Liver (tissue), 9 donors: ENCODE results near the gene CD180. TPM values are rescaled to one million over a fixed set of nuclear protein-coding genes. Genes with fewer than 3 reads are reported as not detected.

Experiments
- DNase-seq: peaks from one replicate; pipeline ENCODE4 v3.0.0-alpha.2; 2017; ENCODE audit warnings: low spot score
- H3K27ac ChIP-seq, 2 donors: one replicate each; pipeline ENCODE4 v1.7.0; 2013; ENCODE audit warnings: inconsistent platforms in 2 of 2, low read length in 2 of 2, control low read depth in 1 of 2, low read depth in 1 of 2, mild to moderate bottlenecking in 1 of 2
- H3K27me3 ChIP-seq, 4 donors: one replicate each; pipeline versions ENCODE4 v1.6.1 to v1.7.0; 2013; ENCODE audit warnings: low read length in 3 of 4, inconsistent platforms in 1 of 4, mild to moderate bottlenecking in 1 of 4, moderate library complexity in 1 of 4; ENCODE audit not compliant: control insufficient read depth in 4 of 4, insufficient read depth in 4 of 4
- H3K36me3 ChIP-seq, 4 donors: one replicate each; pipeline versions ENCODE4 v1.6.1 to v1.7.0; 2013; ENCODE audit warnings: low read length in 3 of 4, mild to moderate bottlenecking in 3 of 4, low read depth in 1 of 4, moderate library complexity in 1 of 4; ENCODE audit not compliant: control insufficient read depth in 4 of 4, insufficient read depth in 3 of 4
- H3K4me1 ChIP-seq, 4 donors: one replicate each; pipeline versions ENCODE4 v1.6.1 to v1.7.0; 2013; ENCODE audit warnings: low read length in 3 of 4, mild to moderate bottlenecking in 3 of 4, moderate library complexity in 1 of 4; ENCODE audit not compliant: control insufficient read depth in 4 of 4, insufficient read depth in 4 of 4
- H3K4me3 ChIP-seq, 3 donors: one replicate each; pipeline versions ENCODE4 v1.6.1 to v1.7.0; 2013; ENCODE audit warnings: low read length in 3 of 3, control low read depth in 1 of 3, low read depth in 1 of 3, mild to moderate bottlenecking in 1 of 3
- H3K9ac ChIP-seq, 2 donors: one replicate each; pipeline ENCODE4 v1.7.0; 2013; ENCODE audit warnings: low read length in 2 of 2, mild to moderate bottlenecking in 2 of 2, moderate library complexity in 2 of 2, control low read depth in 1 of 2, low read depth in 1 of 2
- H3K9me3 ChIP-seq, 4 donors: one replicate each; pipeline versions ENCODE4 v1.6.1 to v1.7.0; 2013; ENCODE audit warnings: low read length in 3 of 4; ENCODE audit not compliant: control insufficient read depth in 4 of 4
- EGR1 ChIP-seq, 2 donors: IDR thresholded peaks; 2 replicates each; pipeline ENCODE4 v1.6.1; 2016 to 2018; ENCODE audit warnings: antibody characterized with exemption in 2 of 2, low read depth in 2 of 2
- FOXA2 ChIP-seq: IDR thresholded peaks from 2 replicates; pipeline ENCODE4 v1.6.1; 2016; ENCODE audit warnings: antibody characterized with exemption
- GABPA ChIP-seq, 2 donors: IDR thresholded peaks in 1 of 2; conservative IDR thresholded peaks in 1 of 2; 2 replicates each; pipeline ENCODE4 v1.6.1; 2016; ENCODE audit warnings: antibody characterized with exemption in 2 of 2, mild to moderate bottlenecking in 1 of 2, moderate library complexity in 1 of 2
- HNF4A ChIP-seq, 2 donors: conservative IDR thresholded peaks; 2 replicates each; pipeline ENCODE4 v1.6.1; 2016; ENCODE audit warnings: antibody characterized with exemption in 2 of 2, mild to moderate bottlenecking in 2 of 2
- JUND ChIP-seq, 2 donors: IDR thresholded peaks; 2 replicates each; pipeline ENCODE4 v1.6.1; 2016; ENCODE audit warnings: antibody characterized with exemption in 2 of 2
- NR2F2 ChIP-seq: IDR thresholded peaks from 2 replicates; pipeline ENCODE4 v1.6.1; 2016; ENCODE audit warnings: antibody characterized with exemption
- RXRA ChIP-seq, 2 donors: IDR thresholded peaks; 2 replicates each; pipeline ENCODE4 v1.6.1; 2017 to 2018; ENCODE audit warnings: antibody characterized with exemption in 2 of 2, mild to moderate bottlenecking in 1 of 2
- TAF1 ChIP-seq: conservative IDR thresholded peaks from 2 replicates; pipeline ENCODE4 v1.6.1; 2016; ENCODE audit warnings: antibody characterized with exemption, mild to moderate bottlenecking
- polyA plus RNA-seq, 2 donors: library from polyadenylated mRNA; stranded (reverse) in 1 of 2; unstranded in 1 of 2; fragments of 200-250 nt in 1 of 2; fragments of >200 nt in 1 of 2; fragmentation: Nextera tagmentation in 1 of 2; extraction: Ambion mirVana in 1 of 2; gene quantifications; one replicate each; pipeline versions ENCODE4 v1.2.1 to v1.2.3, GENCODE V29; 2013 to 2015
- total RNA-seq, 2 donors: library from RNA; depleted of rRNA; stranded (reverse); fragments of >200 nt; gene quantifications; one replicate each; pipeline ENCODE4 v1.2.3, GENCODE V29; 2014
- TF ChIP-seq, protein P1 (sequence below): IDR thresholded peaks from 2 replicates; pipeline ENCODE4 v1.6.1; 2016; ENCODE audit warnings: antibody characterized with exemption, mild to moderate bottlenecking
- TF ChIP-seq, protein P2 (sequence below): IDR thresholded peaks from 2 replicates; pipeline ENCODE4 v1.6.1; 2016; ENCODE audit warnings: antibody characterized with exemption
- TF ChIP-seq, protein P3 (sequence below): IDR thresholded peaks from 2 replicates; pipeline ENCODE4 v1.6.1; 2016; ENCODE audit warnings: antibody characterized with exemption
- TF ChIP-seq, protein P4 (sequence below): fragments of 150-350 bp; IDR thresholded peaks from 2 replicates; pipeline ENCODE4 v1.5.1; 2017; ENCODE audit warnings: improper control_type of control experiment, low read depth, low read length; ENCODE audit not compliant: missing input control
- donor health status: healthy.
- donor health status: healthy.
- donor health status: healthy.
- donor health status: healthy.
- donor health status: healthy.

CD180 gene
- total and polyA plus RNA-seq, 4 donors: 0.33 to 3.7 (median 0.78) TPM

DNA sequence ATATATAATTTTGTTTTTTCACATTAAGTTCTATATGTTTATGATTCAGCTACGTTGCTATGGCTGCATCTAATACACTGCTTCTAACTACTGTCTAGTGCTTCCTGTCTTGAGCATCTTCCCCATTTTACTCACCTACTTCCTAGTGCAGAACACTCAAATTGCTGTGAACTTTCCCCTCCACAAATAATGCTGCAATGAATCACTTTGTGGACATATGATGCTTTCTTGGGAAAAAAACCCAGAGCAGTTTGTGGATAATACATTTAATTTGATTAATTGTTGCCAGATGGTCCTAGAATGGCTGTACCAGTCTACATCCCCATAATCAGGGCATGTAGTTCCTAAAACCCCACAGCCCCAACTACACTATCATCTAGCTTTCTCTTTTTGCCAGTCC is 18.5 kb downstream of the CD180 start (continued):
- TF ChIP-seq, protein P1, sequence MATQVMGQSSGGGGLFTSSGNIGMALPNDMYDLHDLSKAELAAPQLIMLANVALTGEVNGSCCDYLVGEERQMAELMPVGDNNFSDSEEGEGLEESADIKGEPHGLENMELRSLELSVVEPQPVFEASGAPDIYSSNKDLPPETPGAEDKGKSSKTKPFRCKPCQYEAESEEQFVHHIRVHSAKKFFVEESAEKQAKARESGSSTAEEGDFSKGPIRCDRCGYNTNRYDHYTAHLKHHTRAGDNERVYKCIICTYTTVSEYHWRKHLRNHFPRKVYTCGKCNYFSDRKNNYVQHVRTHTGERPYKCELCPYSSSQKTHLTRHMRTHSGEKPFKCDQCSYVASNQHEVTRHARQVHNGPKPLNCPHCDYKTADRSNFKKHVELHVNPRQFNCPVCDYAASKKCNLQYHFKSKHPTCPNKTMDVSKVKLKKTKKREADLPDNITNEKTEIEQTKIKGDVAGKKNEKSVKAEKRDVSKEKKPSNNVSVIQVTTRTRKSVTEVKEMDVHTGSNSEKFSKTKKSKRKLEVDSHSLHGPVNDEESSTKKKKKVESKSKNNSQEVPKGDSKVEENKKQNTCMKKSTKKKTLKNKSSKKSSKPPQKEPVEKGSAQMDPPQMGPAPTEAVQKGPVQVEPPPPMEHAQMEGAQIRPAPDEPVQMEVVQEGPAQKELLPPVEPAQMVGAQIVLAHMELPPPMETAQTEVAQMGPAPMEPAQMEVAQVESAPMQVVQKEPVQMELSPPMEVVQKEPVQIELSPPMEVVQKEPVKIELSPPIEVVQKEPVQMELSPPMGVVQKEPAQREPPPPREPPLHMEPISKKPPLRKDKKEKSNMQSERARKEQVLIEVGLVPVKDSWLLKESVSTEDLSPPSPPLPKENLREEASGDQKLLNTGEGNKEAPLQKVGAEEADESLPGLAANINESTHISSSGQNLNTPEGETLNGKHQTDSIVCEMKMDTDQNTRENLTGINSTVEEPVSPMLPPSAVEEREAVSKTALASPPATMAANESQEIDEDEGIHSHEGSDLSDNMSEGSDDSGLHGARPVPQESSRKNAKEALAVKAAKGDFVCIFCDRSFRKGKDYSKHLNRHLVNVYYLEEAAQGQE: no peak

DNA sequence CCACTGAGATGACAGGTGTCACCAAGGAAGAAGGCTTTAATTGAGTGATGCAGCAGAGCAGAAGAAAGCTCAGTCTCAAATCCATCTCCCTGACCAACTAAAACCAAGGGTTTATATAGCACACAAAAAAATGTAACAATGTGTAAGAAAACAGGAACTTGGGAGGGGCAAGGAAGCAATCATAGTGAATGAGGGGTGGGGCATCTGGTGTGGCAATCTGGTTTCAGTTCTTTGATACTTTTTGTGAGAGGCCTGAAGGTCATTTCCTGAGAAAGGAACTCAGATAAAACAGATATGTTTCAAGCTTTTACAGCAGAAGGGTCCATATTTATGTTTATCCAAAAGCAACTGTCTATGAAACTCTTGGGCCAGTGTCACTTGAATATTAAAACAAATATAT is 19.7 kb downstream of the CD180 start:
- Histone ChIP-seq H3K27me3 (no peaks in the 10 kb centered on the region), H3K4me3 (no peak overlapping the region), H3K36me3 (no peaks in the 10 kb centered on the region), H3K4me1 (no peaks in the 10 kb centered on the region), H3K9ac (no peak overlapping the region), H3K27ac (no peak overlapping the region), H3K9me3 (no peaks in the 10 kb centered on the region)
- TF ChIP-seq GABPA (IDR thresholded peaks at IDR 0.05 in 1 of 2, conservative IDR thresholded peaks at IDR 0.05 in 1 of 2) (no peak), TAF1 (no peak), FOXA2 (no peak), RXRA (IDR thresholded peaks at IDR 0.05) (no peak), NR2F2 (no peak), EGR1 (IDR thresholded peaks at IDR 0.05; ENCODE audit: low read depth in 2 of 2) (no peak), HNF4A (conservative IDR thresholded peaks at IDR 0.05) (no peak), JUND (IDR thresholded peaks at IDR 0.05) (no peak)
- TF ChIP-seq, protein P2, sequence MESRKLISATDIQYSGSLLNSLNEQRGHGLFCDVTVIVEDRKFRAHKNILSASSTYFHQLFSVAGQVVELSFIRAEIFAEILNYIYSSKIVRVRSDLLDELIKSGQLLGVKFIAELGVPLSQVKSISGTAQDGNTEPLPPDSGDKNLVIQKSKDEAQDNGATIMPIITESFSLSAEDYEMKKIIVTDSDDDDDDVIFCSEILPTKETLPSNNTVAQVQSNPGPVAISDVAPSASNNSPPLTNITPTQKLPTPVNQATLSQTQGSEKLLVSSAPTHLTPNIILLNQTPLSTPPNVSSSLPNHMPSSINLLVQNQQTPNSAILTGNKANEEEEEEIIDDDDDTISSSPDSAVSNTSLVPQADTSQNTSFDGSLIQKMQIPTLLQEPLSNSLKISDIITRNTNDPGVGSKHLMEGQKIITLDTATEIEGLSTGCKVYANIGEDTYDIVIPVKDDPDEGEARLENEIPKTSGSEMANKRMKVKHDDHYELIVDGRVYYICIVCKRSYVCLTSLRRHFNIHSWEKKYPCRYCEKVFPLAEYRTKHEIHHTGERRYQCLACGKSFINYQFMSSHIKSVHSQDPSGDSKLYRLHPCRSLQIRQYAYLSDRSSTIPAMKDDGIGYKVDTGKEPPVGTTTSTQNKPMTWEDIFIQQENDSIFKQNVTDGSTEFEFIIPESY: no peak
- TF ChIP-seq, protein P1: no peak
- TF ChIP-seq, protein P3, sequence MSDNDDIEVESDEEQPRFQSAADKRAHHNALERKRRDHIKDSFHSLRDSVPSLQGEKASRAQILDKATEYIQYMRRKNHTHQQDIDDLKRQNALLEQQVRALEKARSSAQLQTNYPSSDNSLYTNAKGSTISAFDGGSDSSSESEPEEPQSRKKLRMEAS: no peak
- TF ChIP-seq, protein P4, sequence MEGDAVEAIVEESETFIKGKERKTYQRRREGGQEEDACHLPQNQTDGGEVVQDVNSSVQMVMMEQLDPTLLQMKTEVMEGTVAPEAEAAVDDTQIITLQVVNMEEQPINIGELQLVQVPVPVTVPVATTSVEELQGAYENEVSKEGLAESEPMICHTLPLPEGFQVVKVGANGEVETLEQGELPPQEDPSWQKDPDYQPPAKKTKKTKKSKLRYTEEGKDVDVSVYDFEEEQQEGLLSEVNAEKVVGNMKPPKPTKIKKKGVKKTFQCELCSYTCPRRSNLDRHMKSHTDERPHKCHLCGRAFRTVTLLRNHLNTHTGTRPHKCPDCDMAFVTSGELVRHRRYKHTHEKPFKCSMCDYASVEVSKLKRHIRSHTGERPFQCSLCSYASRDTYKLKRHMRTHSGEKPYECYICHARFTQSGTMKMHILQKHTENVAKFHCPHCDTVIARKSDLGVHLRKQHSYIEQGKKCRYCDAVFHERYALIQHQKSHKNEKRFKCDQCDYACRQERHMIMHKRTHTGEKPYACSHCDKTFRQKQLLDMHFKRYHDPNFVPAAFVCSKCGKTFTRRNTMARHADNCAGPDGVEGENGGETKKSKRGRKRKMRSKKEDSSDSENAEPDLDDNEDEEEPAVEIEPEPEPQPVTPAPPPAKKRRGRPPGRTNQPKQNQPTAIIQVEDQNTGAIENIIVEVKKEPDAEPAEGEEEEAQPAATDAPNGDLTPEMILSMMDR: no peak
- no peak for DNase-seq
